GM10248 (cell line): ENCODE data around the gene PCBD1.

Experiments used
- CTCF ChIA-PET: fragments of 300-600 bp; sonication (Branson Sonifier 250); formaldehyde crosslinking; extraction: SDS; loops from one replicate; lab custom pipeline; 2021; ENCODE audit warnings: antibody characterized with exemption; lab: Yijun Ruan, JAX
- POLR2A ChIA-PET: fragments of 350-650 bp; sonication (Branson Sonifier 250); formaldehyde crosslinking; extraction: SDS; loops from one replicate; lab custom pipeline; 2020; ENCODE audit warnings: antibody characterized with exemption; lab: Yijun Ruan, JAX
- DNase-seq: peaks from one replicate; pipeline ENCODE4 v3.0.0; 2012; ENCODE audit errors: extremely low spot score
- TF ChIP-seq, protein P1 (sequence below): IDR thresholded peaks from 2 replicates; pipeline ENCODE4 v1.5.1; 2012; ENCODE audit warnings: mild to moderate bottlenecking, low read depth; ENCODE audit errors: extremely low read depth, missing control alignments, control extremely low read depth

The PCBD1 gene

DNA sequence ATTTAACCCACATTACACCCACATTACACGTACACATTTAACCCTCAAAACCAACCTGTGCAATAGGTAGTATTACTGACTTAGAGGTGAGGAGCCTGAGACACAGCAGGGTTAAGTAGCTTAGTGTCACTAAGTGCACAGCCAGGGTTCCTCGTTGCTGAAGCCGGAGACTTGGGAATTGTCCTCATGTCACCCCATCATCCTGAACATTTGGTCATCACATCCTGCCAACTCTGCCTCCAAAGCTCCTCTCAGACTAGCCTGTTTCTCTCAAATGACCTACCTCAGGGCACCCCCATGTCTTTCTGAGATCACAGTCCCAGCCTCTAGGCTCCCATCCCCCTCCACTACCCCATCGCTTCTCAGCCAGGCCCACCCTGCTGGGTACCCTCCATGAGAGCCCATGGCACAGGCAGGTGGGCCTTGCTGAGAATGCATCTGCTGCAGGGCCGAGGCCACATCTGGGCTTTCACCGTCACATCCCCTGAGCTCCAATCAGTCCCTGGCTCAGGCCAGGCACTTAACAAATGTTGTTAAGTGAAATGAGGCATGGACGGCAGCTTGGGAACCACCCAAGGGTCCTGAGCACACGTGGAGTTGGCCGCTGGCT lies 21.1 kb upstream of the PCBD1 start:
- CTCF ChIA-PET: interaction anchor here (2.9 kb wide), 1 partner anchor 15 kb away, joined by 9 read pairs; no protein-coding TSS in a partner anchor

DNA sequence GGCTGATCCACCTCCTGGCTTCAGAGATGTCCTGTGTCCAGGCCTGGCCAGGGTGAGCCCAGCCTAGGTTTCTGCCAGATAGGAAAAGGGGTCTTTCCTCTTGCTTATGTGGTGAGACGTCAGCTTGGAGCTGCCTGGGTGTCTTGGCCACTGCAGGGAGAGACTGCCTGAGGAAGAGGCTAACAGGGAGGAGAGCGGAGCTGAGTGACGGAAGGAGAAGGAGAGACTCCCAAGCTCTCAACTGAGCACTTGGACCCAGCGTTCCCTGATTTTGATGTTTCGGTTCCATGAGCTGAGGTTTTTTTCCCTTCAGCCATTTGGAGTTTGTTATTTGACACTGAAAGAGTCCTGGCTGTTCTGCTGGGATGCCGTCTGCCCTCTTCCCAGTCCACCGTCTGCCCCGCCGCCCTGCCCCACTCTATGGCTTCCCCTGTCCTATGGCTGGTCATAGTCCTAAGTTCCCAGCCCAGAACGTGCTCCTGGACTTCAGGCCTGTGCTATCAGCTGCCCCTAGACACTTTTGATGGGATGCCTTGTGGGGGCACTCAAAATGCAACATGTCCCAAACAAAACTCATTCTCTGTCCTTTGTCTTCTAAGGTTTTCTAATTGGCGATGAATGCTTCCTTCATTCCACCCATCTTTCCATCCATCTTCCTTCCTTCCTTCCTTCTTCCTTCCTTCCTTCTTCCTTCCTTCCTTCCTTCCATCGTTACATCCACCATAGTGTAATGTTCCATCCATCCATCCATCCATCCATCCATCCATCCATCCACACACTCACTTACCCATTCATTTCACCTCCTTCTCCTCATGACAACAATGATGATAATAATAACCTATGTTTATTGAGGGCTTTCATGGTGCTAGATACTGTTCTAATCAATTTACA lies 20.3 kb upstream of the PCBD1 start:
- ChIA-PET CTCF (interaction anchor here (2.3 to 2.9 kb wide), 2 partner anchors 16 kb away, joined by 7 to 9 read pairs; no protein-coding TSS in a partner anchor), POLR2A (no interaction called here)
- no peak for DNase-seq
- TF ChIP-seq, protein P1, sequence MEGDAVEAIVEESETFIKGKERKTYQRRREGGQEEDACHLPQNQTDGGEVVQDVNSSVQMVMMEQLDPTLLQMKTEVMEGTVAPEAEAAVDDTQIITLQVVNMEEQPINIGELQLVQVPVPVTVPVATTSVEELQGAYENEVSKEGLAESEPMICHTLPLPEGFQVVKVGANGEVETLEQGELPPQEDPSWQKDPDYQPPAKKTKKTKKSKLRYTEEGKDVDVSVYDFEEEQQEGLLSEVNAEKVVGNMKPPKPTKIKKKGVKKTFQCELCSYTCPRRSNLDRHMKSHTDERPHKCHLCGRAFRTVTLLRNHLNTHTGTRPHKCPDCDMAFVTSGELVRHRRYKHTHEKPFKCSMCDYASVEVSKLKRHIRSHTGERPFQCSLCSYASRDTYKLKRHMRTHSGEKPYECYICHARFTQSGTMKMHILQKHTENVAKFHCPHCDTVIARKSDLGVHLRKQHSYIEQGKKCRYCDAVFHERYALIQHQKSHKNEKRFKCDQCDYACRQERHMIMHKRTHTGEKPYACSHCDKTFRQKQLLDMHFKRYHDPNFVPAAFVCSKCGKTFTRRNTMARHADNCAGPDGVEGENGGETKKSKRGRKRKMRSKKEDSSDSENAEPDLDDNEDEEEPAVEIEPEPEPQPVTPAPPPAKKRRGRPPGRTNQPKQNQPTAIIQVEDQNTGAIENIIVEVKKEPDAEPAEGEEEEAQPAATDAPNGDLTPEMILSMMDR: no peak

More for the DNA sequence above, 21.1 kb upstream of the PCBD1 start:
- no peak for DNase-seq
- POLR2A ChIA-PET: no interaction called here
- TF ChIP-seq, protein P1: no peak

DNA sequence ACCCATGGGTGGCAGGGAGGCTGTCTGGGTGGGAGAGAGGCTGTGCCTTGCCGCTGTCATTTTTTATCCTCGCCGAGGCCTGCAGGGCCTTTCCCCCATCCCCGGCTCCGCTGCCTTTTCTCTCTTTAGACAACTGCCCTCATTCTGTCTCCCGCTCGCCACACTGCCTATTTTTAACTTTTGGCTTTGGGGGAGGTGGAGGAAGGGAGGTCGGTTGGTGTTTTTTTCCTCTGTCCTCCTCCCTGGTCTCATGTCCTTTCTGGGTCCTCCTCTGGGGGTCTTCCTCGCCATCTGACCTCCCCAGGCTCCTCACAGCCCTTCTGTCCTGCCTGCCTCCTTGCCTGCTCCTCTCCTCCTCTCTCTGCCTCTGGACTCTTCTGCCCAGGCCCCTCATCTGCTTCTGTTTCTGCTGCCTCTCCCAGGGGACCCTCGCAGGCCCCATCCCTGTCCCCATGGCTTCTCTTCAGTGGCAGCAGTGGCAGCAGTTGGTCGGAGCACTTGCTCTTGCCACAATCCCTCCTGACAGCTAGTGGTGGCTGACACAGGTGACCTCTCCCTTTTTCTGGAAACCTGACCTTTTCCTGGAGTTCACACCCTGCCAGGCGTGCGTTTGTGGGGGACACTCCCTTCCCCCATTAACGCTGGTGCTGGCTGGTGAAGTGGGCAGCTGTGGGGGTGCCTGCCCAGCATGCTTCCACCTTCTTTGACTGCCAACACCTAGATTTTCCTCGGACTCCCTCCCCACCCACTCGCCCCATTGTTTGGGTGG lies 19.5 kb upstream of the PCBD1 start:
- DNase-seq: no peak
- TF ChIP-seq, protein P1: no peak
- POLR2A ChIA-PET: no interaction called here
- CTCF ChIA-PET: interaction anchor here (1.5 to 2.3 kb wide), 2 partner anchors 12 to 17 kb away, joined by 4 to 7 read pairs; no protein-coding TSS in a partner anchor

DNA sequence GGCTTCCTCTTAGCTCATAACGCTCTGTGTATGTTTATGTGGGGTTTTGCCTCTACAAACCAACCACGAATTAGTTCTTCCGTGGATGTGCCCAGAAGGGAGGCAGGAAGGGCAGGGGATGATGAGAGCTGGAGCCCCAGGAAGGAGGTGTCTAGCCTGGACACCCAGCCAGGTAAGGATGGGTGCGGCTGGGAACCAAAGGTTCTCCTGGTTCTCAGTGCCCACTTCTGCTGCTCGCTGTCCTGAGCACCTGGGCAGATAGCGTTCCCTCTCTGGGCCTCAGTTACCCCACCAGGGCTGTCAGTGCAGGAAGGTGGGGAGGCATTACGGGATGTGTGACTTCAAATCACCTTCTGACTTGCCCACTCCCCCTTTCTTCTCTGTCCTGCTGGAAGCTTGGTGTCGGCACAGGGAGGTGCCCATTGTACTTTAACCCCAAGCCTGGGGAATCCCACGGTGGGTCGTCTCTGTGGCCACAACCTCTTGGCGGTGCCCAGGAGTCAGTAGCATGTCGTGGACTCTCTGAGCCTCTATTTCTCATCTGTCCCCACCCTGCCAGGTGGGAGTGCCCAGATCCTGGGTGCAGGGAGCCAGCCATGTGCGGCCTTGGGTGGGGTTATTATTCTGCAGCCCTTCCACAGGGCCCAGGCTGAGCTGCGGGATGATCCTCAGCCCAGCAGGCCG lies 18.7 kb upstream of the PCBD1 start:
- TF ChIP-seq, protein P1: no peak
- ChIA-PET POLR2A (no interaction called here), CTCF (interaction anchor here (1.5 to 2.3 kb wide), 2 partner anchors 11 to 18 kb away, joined by 4 to 7 read pairs; no protein-coding TSS in a partner anchor)
- DNase-seq: no peak

DNA sequence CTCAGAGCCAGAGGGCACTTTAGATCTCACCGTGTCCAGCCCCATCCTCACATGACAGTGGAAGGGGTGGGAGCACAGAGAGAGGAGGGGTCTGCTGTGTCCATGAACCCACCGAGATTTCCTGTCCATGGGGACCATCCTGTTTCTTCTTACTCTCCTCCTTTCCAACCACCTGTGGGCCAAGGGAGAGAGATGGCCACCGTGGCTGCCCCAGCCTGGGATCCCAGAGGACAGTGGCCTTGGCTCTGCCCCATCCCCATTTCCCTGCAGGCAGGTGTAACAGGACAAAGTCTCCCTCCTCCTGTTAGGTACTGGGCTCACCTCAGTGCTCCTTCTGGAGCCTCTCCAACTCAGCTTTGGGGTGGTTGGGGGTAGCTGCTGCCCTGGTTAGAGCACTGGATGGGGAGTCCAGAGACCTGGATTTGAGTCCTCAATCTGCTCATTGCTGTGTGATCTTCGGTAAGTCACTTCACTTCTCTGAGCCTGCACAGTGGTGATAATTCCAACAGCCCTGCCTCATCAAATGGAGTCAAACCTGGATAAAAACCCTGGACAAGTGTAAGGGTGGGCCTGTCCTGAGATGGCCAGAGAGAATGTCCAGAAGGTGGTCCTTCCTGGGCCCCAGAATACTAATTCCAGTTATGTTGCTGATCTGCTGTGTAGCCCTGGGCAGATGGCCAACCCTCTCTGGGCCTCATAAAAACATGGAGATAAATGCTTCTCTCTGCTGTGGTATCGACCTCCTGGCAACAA lies 17.8 kb upstream of the PCBD1 start:
- TF ChIP-seq, protein P1: no peak
- ChIA-PET CTCF (interaction anchor here (1.2 to 2.3 kb wide), 3 partner anchors 10 to 20 kb away, joined by 3 to 7 read pairs (median 4); no protein-coding TSS in a partner anchor), POLR2A (no interaction called here)
- DNase-seq: no peak
